PC-9 (cell line): Measurements from ENCODE around the gene L3MBTL3.

Source experiments
- CTCF ChIP-seq: fragments of 200-600 bp; sonication (generic); conservative IDR thresholded peaks from 2 replicates; pipeline ENCODE4 v1.6.1; 2017; ENCODE audit warnings: mixed run types, antibody characterized with exemption, mild to moderate bottlenecking, moderate library complexity
- EZH2 ChIP-seq: fragments of 200-600 bp; sonication (generic); IDR thresholded peaks from 2 replicates; pipeline ENCODE4 v1.8.0; 2017; ENCODE audit warnings: antibody characterized with exemption, low read depth

- no peak for TF ChIP-seq CTCF
- no peak for TF ChIP-seq EZH2
Observed at GRCh38 chr6:130152908-130153510, 134.6 kb downstream of the L3MBTL3 start.
